Measurements from ENCODE around the gene LAIR1.

DNA sequence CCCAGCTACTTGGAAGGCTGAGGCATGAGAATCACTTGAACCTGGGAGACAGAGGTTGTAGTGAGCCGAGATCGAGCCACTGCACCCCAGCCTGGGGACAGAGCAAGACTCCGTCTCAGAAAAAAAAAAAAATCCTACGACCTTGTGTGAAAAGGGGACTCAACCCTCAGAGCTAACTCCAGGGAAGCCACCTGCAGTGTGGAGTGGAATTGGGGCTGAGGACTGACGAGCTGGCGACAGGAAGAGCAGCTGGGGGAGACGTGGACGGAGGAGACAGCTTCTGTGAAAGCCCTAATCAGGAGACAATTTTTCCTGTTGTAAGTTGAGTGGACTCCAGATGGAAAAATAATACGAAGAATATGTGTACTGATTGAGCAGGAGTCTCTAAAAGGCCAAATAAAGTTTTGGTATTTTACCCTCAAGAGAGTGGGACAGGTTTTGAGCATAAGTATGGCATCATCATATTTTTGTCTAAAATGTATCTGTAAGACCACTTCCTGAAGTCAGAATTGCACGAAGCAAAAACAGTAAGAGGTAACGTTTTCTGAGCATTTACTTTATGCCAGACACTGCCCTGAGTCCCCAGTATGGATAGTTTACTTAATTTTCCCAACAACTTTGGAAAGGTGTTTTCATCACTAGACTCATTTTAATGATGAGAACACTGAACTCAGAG, 12.0 kb upstream of the LAIR1 start:
- no peak for TF ChIP-seq CTCF (IDR thresholded peaks at IDR 0.05)
- no peak for TF ChIP-seq POLR2A (IDR thresholded peaks at IDR 0.05)
